DOHH2 (cell line): ENCODE results near the gene PCSK7.
A peak's percentile ranks its signal among the peaks of the same experiment; 100 is the strongest.

Source experiments
- CTCF ChIP-seq: fragments of 200-600 bp; sonication (generic); IDR thresholded peaks from one replicate; pipeline ENCODE4 v1.5.1; 2014; ENCODE audit warnings: antibody characterized with exemption, mild to moderate bottlenecking, low read depth, low read length; ENCODE audit not compliant: poor library complexity, severe bottlenecking
- EZH2phosphoT487 ChIP-seq: fragments of 200-600 bp; sonication (generic); IDR thresholded peaks from 2 replicates; pipeline ENCODE4 v1.6.1; 2017; ENCODE audit warnings: borderline replicate concordance, mild to moderate bottlenecking, antibody characterized with exemption, low read length, moderate library complexity, mixed read lengths

GRCh38 chr11:117180661-117181585 is 51.0 kb downstream of the PCSK7 start:
- no peak for TF ChIP-seq EZH2phosphoT487
- TF ChIP-seq CTCF, result peak; percentile 91
